IMR-90 (cell line): Measurements from ENCODE around the gene ZNF17. TPM values are rescaled to one million over a fixed set of nuclear protein-coding genes. Genes with fewer than 3 reads are reported as not detected.
A peak's percentile ranks its signal among the peaks of the same experiment; 100 is the strongest.

Source experiments
- ATAC-seq: fragments of 200-7000 bp; cut with Tn5 transposase; 2 replicates; pipeline ENCODE4 v1.9.1; 2020; ENCODE audit warnings: low read depth, mild to moderate bottlenecking, moderate library complexity
- BruUV-seq: library from RNA; stranded (reverse); fragments of 400-500 nt; replicated peaks from 2 replicates; lab custom pipeline; 2021; lab: Mats Ljungman, UMichigan
- CTCF ChIA-PET: fragments of 300-600 bp; formaldehyde crosslinking; extraction: SDS; loops from one replicate; lab custom pipeline; 2021; ENCODE audit warnings: antibody characterized with exemption; lab: Yijun Ruan, JAX
- POLR2A ChIA-PET: fragments of 300-600 bp; sonication (Branson Sonifier 250); formaldehyde crosslinking; loops from one replicate; lab custom pipeline; 2022; ENCODE audit warnings: antibody characterized with exemption; ENCODE audit not compliant: unreplicated experiment; lab: Charles Lee
- DNase-seq: peaks from one replicate; pipeline ENCODE4 v3.0.0; 2013
- H2AFZ ChIP-seq: replicated peaks from 2 replicates; pipeline ENCODE3; 2013; ENCODE audit warnings: low read length, mild to moderate bottlenecking; ENCODE audit not compliant: poor library complexity
- H2AK5ac ChIP-seq: 2 replicates; pipeline ENCODE4 v1.6.1; 2013; ENCODE audit warnings: low read depth, low read length, inconsistent platforms
- H2AK9ac ChIP-seq: replicated peaks from 2 replicates; pipeline ENCODE3; 2013; ENCODE audit warnings: mild to moderate bottlenecking, low read depth, low read length, moderate library complexity; ENCODE audit not compliant: poor library complexity
- H2BK120ac ChIP-seq: 2 replicates; pipeline ENCODE4 v1.6.1; 2013; ENCODE audit warnings: low read depth, low read length, inconsistent platforms
- H2BK15ac ChIP-seq: 3 replicates; pipeline ENCODE4 v1.6.1; 2013; ENCODE audit warnings: low read depth, low read length, inconsistent platforms
- H2BK20ac ChIP-seq: 2 replicates; pipeline ENCODE4 v1.6.1; 2013; ENCODE audit warnings: low read depth, mild to moderate bottlenecking, inconsistent platforms, low read length, moderate library complexity
- H2BK5ac ChIP-seq: 2 replicates; pipeline ENCODE4 v1.6.1; 2013; ENCODE audit warnings: mild to moderate bottlenecking, low read depth, low read length, inconsistent platforms; ENCODE audit not compliant: poor library complexity, severe bottlenecking
- H3K14ac ChIP-seq: replicated peaks from 2 replicates; pipeline ENCODE4 v1.6.1; 2013; ENCODE audit warnings: low read depth, low read length, inconsistent platforms
- H3K18ac ChIP-seq: 2 replicates; pipeline ENCODE4 v1.6.1; 2013; ENCODE audit warnings: low read depth, low read length, control low read depth
- H3K23ac ChIP-seq: 2 replicates; pipeline ENCODE4 v1.6.1; 2013; ENCODE audit warnings: low read depth, low read length, inconsistent platforms
- H3K27ac ChIP-seq: 2 replicates; pipeline ENCODE4 v1.5.1; 2013; ENCODE audit warnings: mild to moderate bottlenecking, control low read depth, low read length; ENCODE audit not compliant: insufficient read depth
- H3K27me3 ChIP-seq: 2 replicates; pipeline ENCODE4 v1.6.1; 2013; ENCODE audit warnings: low read length; ENCODE audit not compliant: control insufficient read depth, insufficient read depth
- H3K36me3 ChIP-seq: 2 replicates; pipeline ENCODE4 v1.6.1; 2013; ENCODE audit warnings: low read length, mixed read lengths; ENCODE audit not compliant: control insufficient read depth, insufficient read depth
- H3K4ac ChIP-seq: 2 replicates; pipeline ENCODE4 v1.6.1; 2013; ENCODE audit warnings: low read depth, low read length, inconsistent platforms
- H3K4me1 ChIP-seq: 2 replicates; pipeline ENCODE4 v1.6.1; 2013; ENCODE audit warnings: low read length, mixed read lengths; ENCODE audit not compliant: control insufficient read depth, insufficient read depth
- H3K4me2 ChIP-seq: 2 replicates; pipeline ENCODE4 v1.6.1; 2013; ENCODE audit warnings: low read depth, mild to moderate bottlenecking, control low read depth, low read length, moderate library complexity
- H3K4me3 ChIP-seq: 2 replicates; pipeline ENCODE4 v1.5.1; 2013; ENCODE audit warnings: low read depth, mild to moderate bottlenecking, control low read depth, low read length, moderate library complexity; ENCODE audit not compliant: insufficient read depth
- H3K56ac ChIP-seq: 2 replicates; pipeline ENCODE4 v1.6.1; 2013; ENCODE audit warnings: low read length, inconsistent platforms; ENCODE audit not compliant: insufficient read depth; ENCODE audit errors: extremely low read depth
- H3K79me1 ChIP-seq, 2 experiments: 2 replicates each; pipeline ENCODE4 v1.6.1; 2013; ENCODE audit warnings: low read length in 2 of 2, inconsistent platforms in 1 of 2, low read depth in 1 of 2
- H3K9ac ChIP-seq: 2 replicates; pipeline ENCODE4 v1.6.1; 2013; ENCODE audit warnings: low read depth, low read length, control low read depth
- H3K9me1 ChIP-seq: 2 replicates; pipeline ENCODE4 v1.6.1; 2013; ENCODE audit warnings: low read length, inconsistent platforms; ENCODE audit not compliant: insufficient read depth
- H3K9me3 ChIP-seq: 2 replicates; pipeline ENCODE4 v1.6.1; 2013; ENCODE audit warnings: low read length; ENCODE audit not compliant: control insufficient read depth, insufficient read depth
- H4K20me1 ChIP-seq: 2 replicates; pipeline ENCODE4 v1.6.1; 2013; ENCODE audit warnings: low read length, inconsistent platforms; ENCODE audit not compliant: insufficient read depth
- H4K5ac ChIP-seq: 2 replicates; pipeline ENCODE4 v1.6.1; 2013; ENCODE audit warnings: mild to moderate bottlenecking, low read depth, low read length, control low read depth
- H4K8ac ChIP-seq, 2 experiments: 2 replicates each; pipeline ENCODE4 v1.6.1; 2013; ENCODE audit warnings: low read depth in 2 of 2, low read length in 2 of 2, control low read depth in 1 of 2, inconsistent platforms in 1 of 2
- H4K91ac ChIP-seq: 2 replicates; pipeline ENCODE4 v1.6.1; 2013; ENCODE audit warnings: low read depth, low read length, inconsistent platforms; ENCODE audit not compliant: insufficient read depth
- CEBPB ChIP-seq: IDR thresholded peaks from 2 replicates; pipeline ENCODE4 v1.6.1; 2012; ENCODE audit warnings: low read depth, low read length, improper control_type of control experiment
- CTCF ChIP-seq: conservative IDR thresholded peaks from 2 replicates; pipeline ENCODE4 v1.5.1; 2012; ENCODE audit warnings: mild to moderate bottlenecking, low read depth, low read length, improper control_type of control experiment
- ELK1 ChIP-seq: fragments of 150-350 bp; IDR thresholded peaks from 2 replicates; pipeline ENCODE4 v1.6.1; 2016; ENCODE audit warnings: low read depth, mild to moderate bottlenecking, low read length, moderate library complexity, borderline replicate concordance
- FOS ChIP-seq: fragments of 150-350 bp; IDR thresholded peaks from 2 replicates; pipeline ENCODE4 v1.6.1; 2016; ENCODE audit warnings: low read depth, low read length
- MAZ ChIP-seq: IDR thresholded peaks from 2 replicates; pipeline ENCODE4 v1.6.1; 2012; ENCODE audit warnings: low read depth, mild to moderate bottlenecking, low read length, improper control_type of control experiment, moderate library complexity, borderline replicate concordance
- MXI1 ChIP-seq: IDR thresholded peaks from 2 replicates; pipeline ENCODE4 v1.6.1; 2012; ENCODE audit warnings: low read depth, mild to moderate bottlenecking, low read length, moderate library complexity, borderline replicate concordance
- NFE2L2 ChIP-seq: fragments of 150-350 bp; IDR thresholded peaks from 2 replicates; pipeline ENCODE4 v1.6.1; 2016; ENCODE audit warnings: low read depth, mild to moderate bottlenecking, low read length
- POLR2A ChIP-seq: IDR thresholded peaks from 2 replicates; pipeline ENCODE4 v1.6.1; 2012; ENCODE audit warnings: mild to moderate bottlenecking, low read depth, low read length
- RAD21 ChIP-seq: IDR thresholded peaks from 2 replicates; pipeline ENCODE4 v1.6.1; 2012; ENCODE audit warnings: low read length, improper control_type of control experiment
- RCOR1 ChIP-seq: IDR thresholded peaks from 2 replicates; pipeline ENCODE4 v1.6.1; 2012; ENCODE audit warnings: mild to moderate bottlenecking, low read length, improper control_type of control experiment; ENCODE audit not compliant: insufficient replicate concordance
- RFX5 ChIP-seq: IDR thresholded peaks from 2 replicates; pipeline ENCODE4 v1.8.0; 2012; ENCODE audit warnings: low read depth, mild to moderate bottlenecking, low read length, moderate library complexity
- USF2 ChIP-seq: fragments of 150-350 bp; IDR thresholded peaks from 2 replicates; pipeline ENCODE4 v1.6.1; 2017; ENCODE audit warnings: mild to moderate bottlenecking, antibody characterized with exemption, low read length, low read depth
- WGBS, 2 experiments: methylation state at CpG; one replicate each; pipeline versions ENCODE4 v1.1.5 to v1.1.7; 2013; ENCODE audit warnings: missing lambda C conversion rate in 2 of 2; ENCODE audit not compliant: insufficient read length in 1 of 2; ENCODE audit errors: extremely low coverage in 2 of 2; 5-methylcytosine and 5-hydroxymethylcytosine counted together
- dilution Hi-C: fragments of 300-500 bp; cut with HindIII; formaldehyde crosslinking; loops from one replicate; pipeline ENCODE4 v1.14.3; 2018; ENCODE audit warnings: low sequenced_read_pairs; ENCODE audit not compliant: unreplicated experiment
- in situ Hi-C: fragments of 300-500 bp; cut with MboI; formaldehyde crosslinking; loops from 3 replicates; pipeline ENCODE4 v1.14.3; 2019; ENCODE audit warnings: low sequenced_read_pairs, inconsistent platforms, mixed read lengths
- intact Hi-C: fragments of 100-400 bp; cut with micrococcal nuclease; formaldehyde crosslinking; loops from 2 replicates; pipeline ENCODE4 v1.10.0; 2022
- polyA plus RNA-seq, 3 experiments: library from polyadenylated mRNA; depleted of rRNA; stranded (reverse); fragments of >200 nt; gene quantifications; 2 replicates each; pipeline ENCODE4 v1.2.3, GENCODE V29; 2012; ENCODE audit warnings: low replicate concordance in 1 of 3
- total RNA-seq: library from RNA; depleted of rRNA; stranded (reverse); fragments of >200 nt; gene quantifications from 2 replicates; pipeline ENCODE4 v1.2.3, GENCODE V29; 2012

The ZNF17 gene
- total and polyA plus RNA-seq, 2 of the 4 experiments (the other 2 are of a cell fraction), result 4.3 to 17.4 TPM

DNA sequence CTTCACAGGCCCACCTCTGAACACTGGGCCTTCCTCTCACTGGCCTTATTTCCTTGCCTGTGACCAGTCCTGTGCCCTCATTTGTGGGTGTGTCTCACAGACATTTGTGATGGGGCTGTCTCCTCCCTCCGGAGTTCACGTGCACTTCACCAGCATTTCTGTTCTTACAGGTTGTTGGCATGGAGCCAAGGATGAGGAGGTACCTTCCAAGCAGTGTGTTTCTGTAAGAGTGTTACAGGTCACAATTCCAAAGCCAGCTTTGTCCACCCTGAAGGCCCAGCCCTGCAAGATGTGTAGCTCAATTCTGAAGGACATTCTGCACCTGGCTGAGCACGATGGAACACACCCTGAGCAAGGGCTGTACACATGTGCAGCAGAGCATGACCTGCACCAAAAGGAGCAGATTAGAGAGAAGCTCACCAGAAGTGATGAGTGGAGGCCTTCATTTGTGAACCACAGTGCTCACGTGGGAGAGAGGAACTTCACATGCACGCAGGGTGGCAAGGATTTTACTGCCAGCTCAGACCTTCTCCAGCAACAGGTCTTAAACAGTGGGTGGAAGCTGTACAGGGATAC, 32.2 kb downstream of the ZNF17 start:
- in situ Hi-C loops, result no loop called here
- Histone ChIP-seq H3K9ac (no peak overlapping the region), H3K9me3 (peaks cover 22% of the 10 kb centered on the region), H3K27ac (no peak overlapping the region), H3K4me1 (no peaks in the 10 kb centered on the region), H3K4me2 (no peak overlapping the region), H2BK120ac (no peak overlapping the region), H2AK9ac (peak overlapping the region; percentile 73), H3K36me3 (peaks cover 25% of the 10 kb centered on the region), H2AFZ (no peak overlapping the region), H3K4ac (no peak overlapping the region), H3K14ac (no peak overlapping the region), H3K4me3 (no peak overlapping the region), H4K5ac (no peak overlapping the region), H3K18ac (no peak overlapping the region), H3K9me1 (no peaks in the 10 kb centered on the region), H4K20me1 (no peaks in the 10 kb centered on the region; the same call in 1 of the 2 replicates), H2BK15ac (no peak overlapping the region), H4K8ac (no peak overlapping the region), H2AK5ac (no peak overlapping the region), H3K27me3 (no peaks in the 10 kb centered on the region), H2BK20ac (no peak overlapping the region), H3K79me1 (peaks cover 31 to 43% of the 10 kb centered on the region in 2 experiments), H2BK5ac (no peak overlapping the region), H3K56ac (no peak overlapping the region), H4K91ac (no peak overlapping the region), H3K23ac (no peak overlapping the region)
- ChIA-PET POLR2A (no interaction called here), CTCF (no interaction called here)
- dilution Hi-C loops, result no loop called here
- no peak for TF ChIP-seq FOS
- TF ChIP-seq NFE2L2, result no peak
- no peak for TF ChIP-seq POLR2A
- TF ChIP-seq RCOR1, result no peak
- TF ChIP-seq RAD21, result no peak
- TF ChIP-seq USF2, result no peak
- no peak for TF ChIP-seq RFX5
- TF ChIP-seq MAZ, result no peak
- no peak for TF ChIP-seq CEBPB
- TF ChIP-seq ELK1, result no peak
- no peak for TF ChIP-seq MXI1
- no peak for TF ChIP-seq CTCF
- intact Hi-C loops, result no loop called here
- 100% methylated on average over 3 of the region's 5 CpGs; no CpG with 5 or more reads in 1 of the 2 experiments for WGBS, 2 experiments
- no peak for DNase-seq
- no TSS peak for BruUV-seq
- ATAC-seq, result no peak
